OCI-LY7 (cell line): Measurements from ENCODE around the gene CCDC194. TPM values are rescaled to one million over a fixed set of nuclear protein-coding genes. Genes with fewer than 3 reads are reported as not detected.
A peak's percentile ranks its signal among the peaks of the same experiment; 100 is the strongest.

Experiments used
- Bru-seq: library from RNA; stranded (reverse); fragments of 400-500 nt; gene quantifications from one replicate; lab custom pipeline; 2021; lab: Mats Ljungman, UMichigan
- BruChase-seq, 2 experiments: library from RNA; stranded (reverse); fragments of 400-500 nt; gene quantifications; one replicate each; lab custom pipeline; 2021; lab: Mats Ljungman, UMichigan
- BruUV-seq: library from RNA; stranded (reverse); fragments of 400-500 nt; replicated peaks from 2 replicates; lab custom pipeline; 2021; lab: Mats Ljungman, UMichigan
- CTCF ChIA-PET: fragments of 300-600 bp; sonication (Branson Sonifier 250); formaldehyde crosslinking; loops from one replicate; lab custom pipeline; 2022; ENCODE audit warnings: antibody characterized with exemption; ENCODE audit not compliant: unreplicated experiment; lab: Charles Lee
- POLR2A ChIA-PET: fragments of 300-600 bp; sonication (Branson Sonifier 250); formaldehyde crosslinking; loops from one replicate; lab custom pipeline; 2022; ENCODE audit warnings: antibody characterized with exemption; lab: Charles Lee
- DNase-seq: peaks from one replicate; pipeline ENCODE4 v3.0.0-alpha.2; 2015; ENCODE audit warnings: low spot score
- H2AFZ ChIP-seq: fragments of 200-600 bp; sonication (generic), shearing (Covaris generic); 2 replicates; pipeline ENCODE4 v1.6.1; 2014; ENCODE audit warnings: mild to moderate bottlenecking, antibody characterized with exemption, low read length, moderate library complexity
- H3K27ac ChIP-seq: fragments of 200-600 bp; sonication (generic); 2 replicates; pipeline ENCODE4 v1.5.1; 2014; ENCODE audit warnings: mixed run types, low read depth, mild to moderate bottlenecking, moderate library complexity, low read length, inconsistent platforms; ENCODE audit not compliant: poor library complexity, severe bottlenecking
- H3K36me3 ChIP-seq: fragments of 200-600 bp; sonication (generic); 2 replicates; pipeline ENCODE4 v1.6.1; 2014; ENCODE audit warnings: mild to moderate bottlenecking, antibody characterized with exemption, low read length, moderate library complexity, mixed read lengths; ENCODE audit not compliant: insufficient read depth
- H3K4me1 ChIP-seq: fragments of 200-600 bp; sonication (generic); 2 replicates; pipeline ENCODE4 v1.5.1; 2014; ENCODE audit warnings: mild to moderate bottlenecking, low read length; ENCODE audit not compliant: insufficient read depth, poor library complexity, severe bottlenecking
- H3K4me2 ChIP-seq: fragments of 200-600 bp; sonication (generic); 2 replicates; pipeline ENCODE4 v1.6.1; 2014; ENCODE audit warnings: mild to moderate bottlenecking, low read length
- H3K4me3 ChIP-seq: fragments of 200-600 bp; sonication (generic); 2 replicates; pipeline ENCODE4 v1.5.1; 2014; ENCODE audit warnings: mild to moderate bottlenecking, low read depth, low read length; ENCODE audit not compliant: poor library complexity, severe bottlenecking
- H3K79me2 ChIP-seq: fragments of 200-600 bp; sonication (generic); 2 replicates; pipeline ENCODE4 v1.6.1; 2016; ENCODE audit warnings: low read depth, mild to moderate bottlenecking, low read length, moderate library complexity, mixed read lengths; ENCODE audit not compliant: insufficient read depth
- H3K9me2 ChIP-seq: fragments of 200-600 bp; sonication (generic); 2 replicates; pipeline ENCODE4 v1.6.1; 2016; ENCODE audit warnings: mild to moderate bottlenecking, low read length, mixed read lengths; ENCODE audit not compliant: insufficient read depth
- H3K9me3 ChIP-seq: fragments of 200-600 bp; sonication (generic); 2 replicates; pipeline ENCODE4 v1.6.1; 2014; ENCODE audit warnings: mild to moderate bottlenecking, mixed run types, low read length, mixed read lengths
- H4K20me1 ChIP-seq: fragments of 200-600 bp; sonication (generic); 2 replicates; pipeline ENCODE4 v1.6.1; 2014; ENCODE audit warnings: mild to moderate bottlenecking, antibody characterized with exemption, low read length, moderate library complexity, mixed read lengths; ENCODE audit not compliant: insufficient read depth
- CTCF ChIP-seq: fragments of 200-600 bp; sonication (generic); conservative IDR thresholded peaks from 2 replicates; pipeline ENCODE4 v1.5.1; 2014; ENCODE audit warnings: mild to moderate bottlenecking, antibody characterized with exemption, low read length, moderate library complexity, mixed read lengths
- EZH2phosphoT487 ChIP-seq: fragments of 200-600 bp; sonication (generic); IDR thresholded peaks from 2 replicates; pipeline ENCODE4 v1.6.1; 2018; ENCODE audit warnings: low read depth, borderline replicate concordance, mild to moderate bottlenecking, mixed run types, antibody characterized with exemption, low read length, moderate library complexity, mixed read lengths
- intact Hi-C: fragments of 100-400 bp; cut with micrococcal nuclease; formaldehyde crosslinking; loops from one replicate; pipeline ENCODE4 v1.10.0; 2022; ENCODE audit not compliant: unreplicated experiment
- long read RNA-seq: library from polyadenylated mRNA; stranded (forward); transcript quantifications from one replicate; pipeline ENCODE4 v2.0.0, GENCODE V29; 2022
- total RNA-seq, 2 experiments: library from RNA; depleted of rRNA in 1 of 2; stranded (reverse); fragments of >200 nt in 1 of 2; shearing (Covaris generic) in 1 of 2; gene quantifications; 2 replicates each; pipeline ENCODE4 v1.2.3, GENCODE V29; 2014 to 2022

The CCDC194 gene
- total RNA-seq (2014; rRNA removed; shearing (Covaris generic)) = 2.4 and 2.9 TPM in 2 replicates
- 8.5 and 8.8 TPM in 2 replicates for total RNA-seq (2022)
- Bru-seq, nascent RNA = percentile 63 among the genes with signal in this experiment
- percentile 74 among the genes with signal in this experiment for BruChase-seq, experiment 1, labeled RNA remaining after a 6-hour chase
- BruChase-seq, experiment 2, labeled RNA remaining after a 2-hour chase = percentile 67 among the genes with signal in this experiment
- long read RNA-seq, partial matches to known transcripts = 0 of 1 reads
- long read RNA-seq, other reads (novel, unspliced or antisense) = 1 of 1 reads

GRCh38 chr19:17393914-17394313, at the start of gene CCDC194:
Gene CCDC194 (minus strand): TSS chr19:17394196. CDS start chr19:17394158, 38 bp downstream.
- Histone ChIP-seq H4K20me1 (no peaks in the 10 kb centered on the region), H3K9me3 (no peaks in the 10 kb centered on the region), H2AFZ (no peak within 1 kb of the TSS), H3K9me2 (no peaks in the 10 kb centered on the region), H3K27ac (peak within 1 kb of the TSS; percentile 25), H3K79me2 (no peaks in the 10 kb centered on the region), H3K4me1 (peaks cover 20% of the 10 kb centered on the region), H3K4me3 (no peak within 1 kb of the TSS), H3K4me2 (no peak within 1 kb of the TSS), H3K36me3 (peaks cover 31% of the 10 kb centered on the region)
- no peak for DNase-seq
- TF ChIP-seq CTCF (no peak), EZH2phosphoT487 (no peak)
- intact Hi-C loops = no loop called here
- CTCF ChIA-PET = no interaction called here
- BruUV-seq = no TSS peak
- POLR2A ChIA-PET = interaction anchor here (0.6 kb wide), 1 partner anchor 11 kb away, joined by 3 read pairs; no protein-coding TSS in a partner anchor

- H3K4me3 ChIP-seq = no peak overlapping the region
- no peak overlapping the region for H2AFZ ChIP-seq
- peak; percentile 59 for DNase-seq
- no peak overlapping the region for H3K27ac ChIP-seq
- H3K79me2 ChIP-seq = no peaks in the 10 kb centered on the region
- intact Hi-C loops = no loop called here
- H4K20me1 ChIP-seq = no peaks in the 10 kb centered on the region
- TF ChIP-seq EZH2phosphoT487 = no peak
- peak; percentile 79 for TF ChIP-seq CTCF
- no peaks in the 10 kb centered on the region for H3K4me1 ChIP-seq
- H3K9me2 ChIP-seq = no peaks in the 10 kb centered on the region
- H3K9me3 ChIP-seq = peaks cover 6% of the 10 kb centered on the region; the same call in 1 of the 2 replicates
- ChIA-PET POLR2A (interaction anchor here (0.6 kb wide), 2 partner anchors 86 to 362 kb away, joined by 3 to 4 read pairs; no protein-coding TSS in a partner anchor), CTCF (interaction anchor here (0.6 kb wide), 1 partner anchor 109 kb away, joined by 3 read pairs; no protein-coding TSS in a partner anchor)
- H3K4me2 ChIP-seq = no peak overlapping the region
- no TSS peak for BruUV-seq
- H3K36me3 ChIP-seq = no peaks in the 10 kb centered on the region
Measured at GRCh38 chr19:17441241-17442021, 47.4 kb upstream of the CCDC194 start.
